ENCODE results near the gene ERVV-1. TPM values are rescaled to one million over a fixed set of nuclear protein-coding genes. Genes with fewer than 3 reads are reported as not detected.
"Not testable (repeated sequence)": the region's sequence is repeated elsewhere in the genome, so short reads cannot be mapped to it uniquely, and the experiment has no call there.

ERVV-1 gene
- total RNA-seq, 1 donor from 2014 or later, result not detected

GRCh38 chr19:53015159-53015558, 1.4 kb downstream of the ERVV-1 start:
- H3K27ac Mint-ChIP-seq, result no peak overlapping the region
- no peak overlapping the region for H3K27ac ChIP-seq
- H3K4me3 ChIP-seq, result no peak overlapping the region
- no peaks in the 10 kb centered on the region for H4K20me1 ChIP-seq (ENCODE audit: low read depth)
- no peaks in the 10 kb centered on the region for H3K4me1 ChIP-seq
- H3K36me3 Mint-ChIP-seq, result peaks cover 2% of the 10 kb centered on the region
- H3K27me3 ChIP-seq, result no peaks in the 10 kb centered on the region
- no peak overlapping the region for H2AFZ ChIP-seq (replicated peaks)
- TF ChIP-seq EZH2phosphoT487 (IDR thresholded peaks at IDR 0.05) (no peak), CTCF (IDR thresholded peaks at IDR 0.05) (no peak), EZH2 (IDR thresholded peaks at IDR 0.05) (no peak)
- H3K79me2 ChIP-seq (ENCODE audit: low read depth), result no peaks in the 10 kb centered on the region
- H3K4me1 Mint-ChIP-seq, result no peaks in the 10 kb centered on the region
- no peaks in the 10 kb centered on the region for H3K36me3 ChIP-seq
- H3K4me3 Mint-ChIP-seq, result no peak overlapping the region
- H3K4me2 ChIP-seq, result no peak overlapping the region
- no peak overlapping the region for H3K9ac ChIP-seq
- H3K9me3 Mint-ChIP-seq, result peaks cover 32% of the 10 kb centered on the region
- peaks cover 2% of the 10 kb centered on the region for H3K27me3 Mint-ChIP-seq (ENCODE audit: insufficient read depth, low read depth)
- H3F3A ChIP-seq (ENCODE audit: low read depth), result no peaks in the 10 kb centered on the region
- no peak for DNase-seq (ENCODE audit: low spot score)
- no peaks in the 10 kb centered on the region for H3K9me3 ChIP-seq (ENCODE audit: low read depth)

- Histone ChIP-seq H3K27me3 (no peaks in the 10 kb centered on the region), H3K4me1 (no peaks in the 10 kb centered on the region), H3K9me3 (ENCODE audit: low read depth) (no peaks in the 10 kb centered on the region), H3K27ac (no peak overlapping the region), H3K79me2 (ENCODE audit: low read depth) (no peaks in the 10 kb centered on the region), H3K36me3 (no peaks in the 10 kb centered on the region), H3K4me3 (no peak overlapping the region), H3K4me2 (no peak overlapping the region), H4K20me1 (ENCODE audit: low read depth) (no peaks in the 10 kb centered on the region), H2AFZ (replicated peaks) (no peak overlapping the region), H3K9ac (no peak overlapping the region), H3F3A (ENCODE audit: low read depth) (no peaks in the 10 kb centered on the region)
- no peak for DNase-seq (ENCODE audit: low spot score)
- Mint-ChIP-seq H3K9me3 (peaks cover 35% of the 10 kb centered on the region), H3K4me3 (no peak overlapping the region), H3K4me1 (no peaks in the 10 kb centered on the region), H3K36me3 (peaks cover 3% of the 10 kb centered on the region), H3K27ac (no peak overlapping the region), H3K27me3 (ENCODE audit: insufficient read depth, low read depth) (peaks cover 2% of the 10 kb centered on the region)
- no peak for TF ChIP-seq CTCF (IDR thresholded peaks at IDR 0.05)
- no peak for TF ChIP-seq EZH2 (IDR thresholded peaks at IDR 0.05)
- TF ChIP-seq EZH2phosphoT487 (IDR thresholded peaks at IDR 0.05), result no peak
Measured at GRCh38 chr19:53015730-53016129, 2.0 kb downstream of the ERVV-1 start.

GRCh38 chr19:53019684-53020083, 6.0 kb downstream of the ERVV-1 start:
- peak; percentile 64 for DNase-seq (ENCODE audit: low spot score)
- Histone ChIP-seq H3K27ac (no peak overlapping the region), H3K9ac (no peak overlapping the region), H3F3A (ENCODE audit: low read depth) (no peaks in the 10 kb centered on the region), H2AFZ (replicated peaks) (no peak overlapping the region), H3K79me2 (ENCODE audit: low read depth) (no peaks in the 10 kb centered on the region), H3K36me3 (no peaks in the 10 kb centered on the region), H3K4me3 (no peak overlapping the region), H3K9me3 (ENCODE audit: low read depth) (no peaks in the 10 kb centered on the region), H4K20me1 (ENCODE audit: low read depth) (no peaks in the 10 kb centered on the region), H3K4me2 (no peak overlapping the region), H3K4me1 (no peaks in the 10 kb centered on the region), H3K27me3 (no peaks in the 10 kb centered on the region)
- Mint-ChIP-seq H3K27ac (no peak overlapping the region), H3K9me3 (peaks cover 33% of the 10 kb centered on the region), H3K4me1 (no peaks in the 10 kb centered on the region), H3K36me3 (peaks cover 5% of the 10 kb centered on the region), H3K4me3 (no peak overlapping the region), H3K27me3 (ENCODE audit: insufficient read depth, low read depth) (peaks cover 2% of the 10 kb centered on the region)
- TF ChIP-seq CTCF (IDR thresholded peaks at IDR 0.05), result peak; percentile 52
- no peak for TF ChIP-seq EZH2phosphoT487 (IDR thresholded peaks at IDR 0.05)
- TF ChIP-seq EZH2 (IDR thresholded peaks at IDR 0.05), result no peak

- not testable (repeated sequence) for H3K79me2 ChIP-seq (ENCODE audit: low read depth); H3K27me3 Mint-ChIP-seq (ENCODE audit: insufficient read depth, low read depth); H3K27ac Mint-ChIP-seq; H3K9ac ChIP-seq; H3K4me1 Mint-ChIP-seq; H3K27ac ChIP-seq; H3K36me3 ChIP-seq; H3K9me3 ChIP-seq (ENCODE audit: low read depth); H4K20me1 ChIP-seq (ENCODE audit: low read depth); H3K4me1 ChIP-seq; H3F3A ChIP-seq (ENCODE audit: low read depth); H3K27me3 ChIP-seq; H3K4me3 Mint-ChIP-seq; H3K4me3 ChIP-seq
- peak overlapping the region; percentile 32 for H2AFZ ChIP-seq (replicated peaks)
- H3K9me3 Mint-ChIP-seq, result peaks cover 49% of the 10 kb centered on the region
- H3K36me3 Mint-ChIP-seq, result peaks cover 12% of the 10 kb centered on the region
- DNase-seq (ENCODE audit: low spot score), result peak; percentile 63
- H3K4me2 ChIP-seq, result peak overlapping the region; percentile 45
Measured at GRCh38 chr19:53028306-53028705, 14.6 kb downstream of the ERVV-1 start.

Data from neural progenitor cell (in vitro differentiated cells).